Neural progenitor cell (in vitro differentiated cells): ENCODE measurements around the gene MED14. TPM values are rescaled to one million over a fixed set of nuclear protein-coding genes. Genes with fewer than 3 reads are reported as not detected.

Source experiments
- DNase-seq: peaks from one replicate; pipeline ENCODE4 v3.0.0-alpha.2; 2016; ENCODE audit warnings: low spot score
- H2AFZ ChIP-seq: fragments of 200-600 bp; sonication (generic); replicated peaks from 2 replicates; pipeline ENCODE4 v1.6.1; 2016; ENCODE audit warnings: antibody characterized with exemption
- H3F3A ChIP-seq: fragments of 200-600 bp; sonication (generic); 2 replicates; pipeline ENCODE4 v1.6.1; 2016; ENCODE audit warnings: antibody characterized with exemption, low read depth
- H3K27ac ChIP-seq: fragments of 200-600 bp; sonication (generic); 2 replicates; pipeline ENCODE4 v1.5.1; 2016; ENCODE audit warnings: mild to moderate bottlenecking
- H3K27me3 ChIP-seq: fragments of 200-600 bp; sonication (generic); 2 replicates; pipeline ENCODE4 v1.6.1; 2016; ENCODE audit warnings: mild to moderate bottlenecking, moderate library complexity
- H3K36me3 ChIP-seq: fragments of 200-600 bp; sonication (generic); 2 replicates; pipeline ENCODE4 v1.5.1; 2016
- H3K4me1 ChIP-seq: fragments of 200-600 bp; sonication (generic); 2 replicates; pipeline ENCODE4 v1.6.1; 2016; ENCODE audit warnings: mixed run types
- H3K4me2 ChIP-seq: fragments of 200-600 bp; sonication (generic); 2 replicates; pipeline ENCODE4 v1.6.1; 2016
- H3K4me3 ChIP-seq: fragments of 200-600 bp; sonication (generic); 2 replicates; pipeline ENCODE4 v1.5.1; 2016
- H3K79me2 ChIP-seq: fragments of 200-600 bp; sonication (generic); 2 replicates; pipeline ENCODE4 v1.6.1; 2016; ENCODE audit warnings: low read depth
- H3K9ac ChIP-seq: fragments of 200-600 bp; sonication (generic); 2 replicates; pipeline ENCODE4 v1.6.1; 2016
- H3K9me3 ChIP-seq: fragments of 200-600 bp; sonication (generic); 2 replicates; pipeline ENCODE4 v1.5.1; 2016; ENCODE audit warnings: low read depth
- H4K20me1 ChIP-seq: fragments of 200-600 bp; sonication (generic); 2 replicates; pipeline ENCODE4 v1.6.1; 2016; ENCODE audit warnings: low read depth
- H3K27ac Mint-ChIP-seq: 3 replicates; pipeline ENCODE4 v1.8.0; 2021; ENCODE audit warnings: mixed read lengths
- H3K27me3 Mint-ChIP-seq: 2 replicates; pipeline ENCODE4 v1.8.0; 2022; ENCODE audit warnings: low read depth, mild to moderate bottlenecking, inconsistent platforms, moderate library complexity, mixed read lengths; ENCODE audit not compliant: insufficient read depth
- H3K36me3 Mint-ChIP-seq: 3 replicates; pipeline ENCODE4 v1.8.0; 2021; ENCODE audit warnings: mixed read lengths
- H3K4me1 Mint-ChIP-seq: 3 replicates; pipeline ENCODE4 v1.8.0; 2021; ENCODE audit warnings: mixed read lengths
- H3K4me3 Mint-ChIP-seq: 3 replicates; pipeline ENCODE4 v1.8.0; 2021; ENCODE audit warnings: mild to moderate bottlenecking, moderate library complexity, mixed read lengths
- H3K9me3 Mint-ChIP-seq: 3 replicates; pipeline ENCODE4 v1.8.0; 2020; ENCODE audit warnings: mixed read lengths
- EZH2 ChIP-seq: fragments of 200-600 bp; sonication (generic); IDR thresholded peaks from 2 replicates; pipeline ENCODE4 v1.6.1; 2017; ENCODE audit warnings: antibody characterized with exemption, mild to moderate bottlenecking, moderate library complexity
- EZH2phosphoT487 ChIP-seq: fragments of 200-600 bp; sonication (generic); IDR thresholded peaks from 2 replicates; pipeline ENCODE4 v1.6.1; 2017; ENCODE audit warnings: antibody characterized with exemption
- total RNA-seq: library from RNA; depleted of rRNA; stranded (reverse); fragments of >200 nt; gene quantifications from 2 replicates; pipeline ENCODE4 v1.2.3, GENCODE V29; 2015; ENCODE audit warnings: low replicate concordance
- TF ChIP-seq, protein P1 (sequence below): fragments of 200-600 bp; sonication (generic); IDR thresholded peaks from 2 replicates; pipeline ENCODE4 v1.5.1; 2017; ENCODE audit warnings: antibody characterized with exemption, mild to moderate bottlenecking

MED14 gene
- total RNA-seq, 1 donor from 2014 or later = 56.4 TPM

- H3K36me3 ChIP-seq = peaks cover 7% of the 10 kb centered on the region
- H3K27ac ChIP-seq = no peak overlapping the region
- peaks cover under 1% of the 10 kb centered on the region for H3K4me1 Mint-ChIP-seq
- DNase-seq = no peak
- H3K27me3 Mint-ChIP-seq = no peaks in the 10 kb centered on the region
- H3K4me2 ChIP-seq = no peak overlapping the region
- H3K9ac ChIP-seq = no peak overlapping the region
- peaks cover 3% of the 10 kb centered on the region for H4K20me1 ChIP-seq
- peaks cover 37% of the 10 kb centered on the region for H3K36me3 Mint-ChIP-seq
- no peaks in the 10 kb centered on the region for H3K27me3 ChIP-seq
- no peak overlapping the region for H3K4me3 ChIP-seq
- H3K27ac Mint-ChIP-seq = no peak overlapping the region
- no peaks in the 10 kb centered on the region for H3K9me3 ChIP-seq
- H3K79me2 ChIP-seq = peaks cover 99% of the 10 kb centered on the region
- TF ChIP-seq, protein P1, sequence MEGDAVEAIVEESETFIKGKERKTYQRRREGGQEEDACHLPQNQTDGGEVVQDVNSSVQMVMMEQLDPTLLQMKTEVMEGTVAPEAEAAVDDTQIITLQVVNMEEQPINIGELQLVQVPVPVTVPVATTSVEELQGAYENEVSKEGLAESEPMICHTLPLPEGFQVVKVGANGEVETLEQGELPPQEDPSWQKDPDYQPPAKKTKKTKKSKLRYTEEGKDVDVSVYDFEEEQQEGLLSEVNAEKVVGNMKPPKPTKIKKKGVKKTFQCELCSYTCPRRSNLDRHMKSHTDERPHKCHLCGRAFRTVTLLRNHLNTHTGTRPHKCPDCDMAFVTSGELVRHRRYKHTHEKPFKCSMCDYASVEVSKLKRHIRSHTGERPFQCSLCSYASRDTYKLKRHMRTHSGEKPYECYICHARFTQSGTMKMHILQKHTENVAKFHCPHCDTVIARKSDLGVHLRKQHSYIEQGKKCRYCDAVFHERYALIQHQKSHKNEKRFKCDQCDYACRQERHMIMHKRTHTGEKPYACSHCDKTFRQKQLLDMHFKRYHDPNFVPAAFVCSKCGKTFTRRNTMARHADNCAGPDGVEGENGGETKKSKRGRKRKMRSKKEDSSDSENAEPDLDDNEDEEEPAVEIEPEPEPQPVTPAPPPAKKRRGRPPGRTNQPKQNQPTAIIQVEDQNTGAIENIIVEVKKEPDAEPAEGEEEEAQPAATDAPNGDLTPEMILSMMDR = no peak
- TF ChIP-seq EZH2phosphoT487 (no peak), EZH2 (no peak)
- H3K4me1 ChIP-seq = peaks cover 13% of the 10 kb centered on the region
- H3K9me3 Mint-ChIP-seq = peaks cover 4% of the 10 kb centered on the region
- no peak overlapping the region for H3K4me3 Mint-ChIP-seq
- H3F3A ChIP-seq = no peaks in the 10 kb centered on the region
- H2AFZ ChIP-seq = no peak overlapping the region
Observed at GRCh38 chrX:40722930-40723329, 12.4 kb downstream of the MED14 start.

GRCh38 chrX:40721489-40722106 is 13.7 kb downstream of the MED14 start:
- peaks cover 99% of the 10 kb centered on the region for H3K79me2 ChIP-seq
- H3K36me3 ChIP-seq = peaks cover 7% of the 10 kb centered on the region
- no peaks in the 10 kb centered on the region for H3K27me3 Mint-ChIP-seq
- H3K9me3 Mint-ChIP-seq = peaks cover 4% of the 10 kb centered on the region
- no peak overlapping the region for H3K4me3 Mint-ChIP-seq
- peaks cover 13% of the 10 kb centered on the region for H3K4me1 ChIP-seq
- H3F3A ChIP-seq = no peaks in the 10 kb centered on the region
- H3K4me1 Mint-ChIP-seq = no peaks in the 10 kb centered on the region
- H3K27ac ChIP-seq = no peak overlapping the region
- no peak for DNase-seq
- H3K4me3 ChIP-seq = no peak overlapping the region
- H2AFZ ChIP-seq = no peak overlapping the region
- no peak overlapping the region for H3K9ac ChIP-seq
- H3K27me3 ChIP-seq = no peaks in the 10 kb centered on the region
- H4K20me1 ChIP-seq = no peaks in the 10 kb centered on the region
- TF ChIP-seq EZH2 (no peak), EZH2phosphoT487 (no peak)
- TF ChIP-seq, protein P1 = no peak
- no peak overlapping the region for H3K4me2 ChIP-seq
- peaks cover 37% of the 10 kb centered on the region for H3K36me3 Mint-ChIP-seq
- no peak overlapping the region for H3K27ac Mint-ChIP-seq
- no peaks in the 10 kb centered on the region for H3K9me3 ChIP-seq

GRCh38 chrX:40720792-40721191 is 14.6 kb downstream of the MED14 start:
- Mint-ChIP-seq H3K36me3 (peaks cover 35% of the 10 kb centered on the region), H3K27me3 (no peaks in the 10 kb centered on the region), H3K9me3 (peaks cover 4% of the 10 kb centered on the region), H3K27ac (no peak overlapping the region), H3K4me1 (no peaks in the 10 kb centered on the region), H3K4me3 (no peak overlapping the region)
- no peaks in the 10 kb centered on the region for H3F3A ChIP-seq
- H3K27ac ChIP-seq = no peak overlapping the region
- H3K4me3 ChIP-seq = no peak overlapping the region
- TF ChIP-seq EZH2 (no peak), EZH2phosphoT487 (no peak)
- TF ChIP-seq, protein P1 = no peak
- H3K4me2 ChIP-seq = no peak overlapping the region
- no peaks in the 10 kb centered on the region for H4K20me1 ChIP-seq
- no peak for DNase-seq
- H3K36me3 ChIP-seq = peaks cover 7% of the 10 kb centered on the region
- H3K9ac ChIP-seq = no peak overlapping the region
- H3K27me3 ChIP-seq = no peaks in the 10 kb centered on the region
- peaks cover 13% of the 10 kb centered on the region for H3K4me1 ChIP-seq
- H3K9me3 ChIP-seq = no peaks in the 10 kb centered on the region
- no peak overlapping the region for H2AFZ ChIP-seq
- peaks cover 99% of the 10 kb centered on the region for H3K79me2 ChIP-seq
